ENCODE measurements around the gene GPC6. TPM values are rescaled to one million over a fixed set of nuclear protein-coding genes. Genes with fewer than 3 reads are reported as not detected.

GPC6 gene
- total and polyA plus RNA-seq, 2 donors (not counting 3 experiments of a cell fraction or from before 2014, with no cell fraction given), result 0.01 TPM; not detected in 1

DNA sequence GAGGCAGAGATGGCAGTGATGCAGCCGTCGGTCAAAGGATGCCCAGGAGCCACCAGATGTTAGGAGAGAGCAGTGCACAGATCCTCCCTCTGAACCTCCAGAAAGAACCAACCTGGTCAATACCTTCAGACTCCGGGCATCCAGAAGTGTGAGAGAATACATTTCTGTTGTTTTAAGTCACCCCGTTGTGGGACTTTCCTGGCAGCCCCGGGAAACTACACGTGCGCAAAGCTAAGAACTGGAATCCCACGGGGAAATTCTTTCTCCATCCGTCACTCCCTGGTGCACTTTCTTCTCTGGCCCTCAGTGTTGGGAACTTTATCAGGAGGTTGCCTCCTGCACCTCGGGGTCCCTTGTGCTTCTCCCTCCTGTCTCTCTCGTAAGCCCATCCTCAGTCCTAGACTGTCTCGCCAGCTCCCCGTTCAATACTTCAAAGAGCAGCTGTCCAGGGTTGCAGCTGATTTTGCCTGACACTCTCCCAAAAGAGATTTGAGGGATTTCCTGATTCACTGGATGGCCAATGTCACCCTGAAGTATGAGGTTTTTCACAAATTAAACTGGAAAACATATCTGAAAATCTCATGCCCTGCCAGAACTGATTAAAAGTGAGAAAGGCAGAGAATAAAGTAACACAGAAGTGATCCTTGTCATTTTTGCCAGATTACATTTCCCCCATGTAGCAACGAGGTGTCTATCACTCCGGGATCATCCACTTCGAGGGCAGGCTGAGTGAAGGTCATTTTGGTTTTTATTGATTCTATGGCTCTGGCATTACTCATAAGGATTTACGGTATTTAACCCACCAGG is 1116.0 kb downstream of the GPC6 start:
- intact Hi-C loops (cut with micrococcal nuclease) (no loop called here), dilution Hi-C loops (cut with MboI; ENCODE audit: extremely low pct_ligation_motif_present, low sequenced_read_pairs) (no loop called here)
- Histone ChIP-seq H3K36me3 (ENCODE audit: control insufficient read depth in 2 of 2, extremely low read depth in 1 of 2, insufficient read depth in 2 of 2, low read length in 2 of 2) (no peaks in the 10 kb centered on the region), H4K20me1 (replicated peaks; ENCODE audit: control insufficient read depth, extremely low read depth, insufficient read depth, low read length) (no peaks in the 10 kb centered on the region), H3K4me3 (replicated peaks in 1 of 3; ENCODE audit: insufficient read depth in 1 of 3, low read depth in 1 of 3, low read length in 3 of 3) (no peak overlapping the region), H3K9me3 (replicated peaks; ENCODE audit: control insufficient read depth, insufficient read depth, low read length) (no peaks in the 10 kb centered on the region), H3K79me2 (ENCODE audit: control insufficient read depth, insufficient read depth, low read length) (no peaks in the 10 kb centered on the region), H3K9ac (replicated peaks; ENCODE audit: extremely low read depth, insufficient read depth, low read length) (no peak overlapping the region), H3K27ac (ENCODE audit: insufficient read depth, low read depth, low read length) (no peak overlapping the region), H2AFZ (ENCODE audit: low read depth, low read length) (no peak overlapping the region), H3K9me1 (replicated peaks; ENCODE audit: control insufficient read depth, extremely low read depth, insufficient read depth, low read length) (no peaks in the 10 kb centered on the region), H3K4me2 (ENCODE audit: insufficient read depth, low read length) (no peak overlapping the region), H3K4me1 (ENCODE audit: control insufficient read depth, extremely low read depth, insufficient read depth, low read length) (no peaks in the 10 kb centered on the region), H3K27me3 (ENCODE audit: control insufficient read depth in 2 of 2, insufficient read depth in 2 of 2, low read length in 2 of 2) (no peaks in the 10 kb centered on the region)
- ChIA-PET POLR2A (no interaction called here), CTCF (no interaction called here)
- BruUV-seq (replicated peaks), result no TSS peak
- no peak for TF ChIP-seq POLR2AphosphoS5 (IDR thresholded peaks at IDR 0.05; ENCODE audit: insufficient read depth, low read depth, low read length)
- no peak for TF ChIP-seq JUN (IDR thresholded peaks at IDR 0.05; ENCODE audit: borderline replicate concordance, insufficient read depth, insufficient read length, low read depth)
- no peak for TF ChIP-seq GATA2 (IDR thresholded peaks at IDR 0.05; ENCODE audit: insufficient read depth, insufficient read length, low read depth, low read length)
- TF ChIP-seq EZH2 (IDR thresholded peaks at IDR 0.05; ENCODE audit: borderline replicate concordance, low read depth, low read length, severe bottlenecking), result no peak
- no peak for TF ChIP-seq POLR2A (IDR thresholded peaks at IDR 0.05; ENCODE audit: low read depth, low read length)
- TF ChIP-seq MYC (IDR thresholded peaks at IDR 0.05; ENCODE audit: low read depth, low read length), result no peak
- TF ChIP-seq FOS (IDR thresholded peaks at IDR 0.05; ENCODE audit: borderline replicate concordance, insufficient read depth, low read length), result no peak
- TF ChIP-seq, protein P1, sequence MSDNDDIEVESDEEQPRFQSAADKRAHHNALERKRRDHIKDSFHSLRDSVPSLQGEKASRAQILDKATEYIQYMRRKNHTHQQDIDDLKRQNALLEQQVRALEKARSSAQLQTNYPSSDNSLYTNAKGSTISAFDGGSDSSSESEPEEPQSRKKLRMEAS (IDR thresholded peaks at IDR 0.05; ENCODE audit: insufficient read depth, insufficient read length), result no peak
- TF ChIP-seq, protein P2, sequence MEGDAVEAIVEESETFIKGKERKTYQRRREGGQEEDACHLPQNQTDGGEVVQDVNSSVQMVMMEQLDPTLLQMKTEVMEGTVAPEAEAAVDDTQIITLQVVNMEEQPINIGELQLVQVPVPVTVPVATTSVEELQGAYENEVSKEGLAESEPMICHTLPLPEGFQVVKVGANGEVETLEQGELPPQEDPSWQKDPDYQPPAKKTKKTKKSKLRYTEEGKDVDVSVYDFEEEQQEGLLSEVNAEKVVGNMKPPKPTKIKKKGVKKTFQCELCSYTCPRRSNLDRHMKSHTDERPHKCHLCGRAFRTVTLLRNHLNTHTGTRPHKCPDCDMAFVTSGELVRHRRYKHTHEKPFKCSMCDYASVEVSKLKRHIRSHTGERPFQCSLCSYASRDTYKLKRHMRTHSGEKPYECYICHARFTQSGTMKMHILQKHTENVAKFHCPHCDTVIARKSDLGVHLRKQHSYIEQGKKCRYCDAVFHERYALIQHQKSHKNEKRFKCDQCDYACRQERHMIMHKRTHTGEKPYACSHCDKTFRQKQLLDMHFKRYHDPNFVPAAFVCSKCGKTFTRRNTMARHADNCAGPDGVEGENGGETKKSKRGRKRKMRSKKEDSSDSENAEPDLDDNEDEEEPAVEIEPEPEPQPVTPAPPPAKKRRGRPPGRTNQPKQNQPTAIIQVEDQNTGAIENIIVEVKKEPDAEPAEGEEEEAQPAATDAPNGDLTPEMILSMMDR (IDR thresholded peaks at IDR 0.05; ENCODE audit: extremely low read depth in 1 of 2, insufficient read depth in 1 of 2, low read depth in 1 of 2, low read length in 2 of 2), result no peak
- FAIRE-seq (no peak), DNase-seq (ENCODE audit: low read depth, low spot score) (no peak)

All from endothelial cell of umbilical vein (primary cell).